Ectodermal cell (in vitro differentiated cells): ENCODE measurements around the gene LIPA.
"Not testable (repeated sequence)": the region's sequence is repeated elsewhere in the genome, so short reads cannot be mapped to it uniquely, and the experiment has no call there.

Source experiments
- H3K27ac ChIP-seq: 2 replicates; pipeline ENCODE4 v1.7.0; 2013; ENCODE audit warnings: mild to moderate bottlenecking, low read depth, low read length; ENCODE audit not compliant: insufficient read depth, poor library complexity, severe bottlenecking
- H3K27me3 ChIP-seq: 2 replicates; pipeline ENCODE4 v1.7.0; 2013; ENCODE audit warnings: mild to moderate bottlenecking, low read length; ENCODE audit not compliant: insufficient read depth, control insufficient read depth, poor library complexity, severe bottlenecking
- H3K36me3 ChIP-seq: one replicate; pipeline ENCODE4 v1.7.0; 2013; ENCODE audit warnings: low read length; ENCODE audit not compliant: control insufficient read depth, insufficient read depth
- H3K4me1 ChIP-seq: one replicate; pipeline ENCODE4 v1.7.0; 2013; ENCODE audit warnings: low read length; ENCODE audit not compliant: control insufficient read depth, insufficient read depth
- H3K4me3 ChIP-seq: 2 replicates; pipeline ENCODE4 v1.7.0; 2013; ENCODE audit warnings: low read depth, low read length, control low read depth; ENCODE audit not compliant: insufficient read depth
- H3K9me3 ChIP-seq: 2 replicates; pipeline ENCODE4 v1.7.0; 2013; ENCODE audit warnings: mild to moderate bottlenecking, low read length, moderate library complexity; ENCODE audit not compliant: control insufficient read depth
- WGBS, 2 experiments: methylation state at CpG; one replicate each; pipeline ENCODE4 v1.1.7; 2013; ENCODE audit warnings: missing lambda C conversion rate in 2 of 2; 5-methylcytosine and 5-hydroxymethylcytosine counted together

LIPA gene

DNA sequence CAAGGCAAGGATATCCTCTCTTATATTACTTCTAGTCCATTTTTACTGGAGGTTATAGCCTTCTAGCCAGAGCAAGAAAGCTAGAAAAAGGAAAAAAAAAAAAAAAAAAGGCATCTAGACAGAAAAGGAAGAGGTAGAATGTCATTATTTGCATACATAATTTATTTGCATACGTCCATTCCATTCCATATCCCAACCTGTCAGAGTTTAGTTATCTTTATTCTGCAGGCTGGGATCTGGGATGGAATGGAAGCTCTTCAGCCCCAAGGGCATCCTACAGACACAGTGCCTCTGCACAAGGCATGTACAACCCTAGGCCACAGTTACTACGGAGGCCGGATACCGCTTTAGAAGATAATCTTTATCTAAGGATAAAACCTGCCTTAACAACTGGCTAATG, 54.1 kb downstream of the LIPA start:
- Histone ChIP-seq H3K27ac (no peak overlapping the region), H3K9me3 (no peaks in the 10 kb centered on the region), H3K4me3 (no peak overlapping the region), H3K4me1 (no peaks in the 10 kb centered on the region), H3K36me3 (no peaks in the 10 kb centered on the region), H3K27me3 (no peaks in the 10 kb centered on the region)
- WGBS, 2 experiments, result 93 to 100% methylated on average over 2 to 4 of the region's 4 CpGs

DNA sequence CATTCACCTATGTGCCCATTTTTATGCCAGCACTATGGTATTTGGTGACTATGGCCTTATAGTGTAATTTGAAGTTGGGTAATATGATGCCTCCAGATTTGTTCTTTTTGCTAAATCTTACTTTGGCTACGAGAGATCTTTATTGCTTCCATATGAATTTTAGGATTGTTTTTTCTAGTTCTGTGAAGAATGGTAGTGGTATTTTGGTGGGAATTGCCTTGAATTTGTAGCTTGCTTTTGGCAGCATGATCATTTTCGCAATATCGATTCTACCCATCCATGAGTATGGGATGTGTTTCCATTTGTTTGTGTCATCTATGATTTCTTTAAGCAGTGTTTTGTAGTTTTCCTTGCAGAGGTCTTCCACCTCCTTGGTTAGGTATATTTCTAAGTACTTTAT, 60.3 kb downstream of the LIPA start:
- not testable (repeated sequence) for H3K4me1 ChIP-seq, H3K27ac ChIP-seq, H3K36me3 ChIP-seq, H3K27me3 ChIP-seq, H3K9me3 ChIP-seq, H3K4me3 ChIP-seq
- 97 to 98% methylated on average over 3 of the region's 3 CpGs for WGBS, 2 experiments

DNA sequence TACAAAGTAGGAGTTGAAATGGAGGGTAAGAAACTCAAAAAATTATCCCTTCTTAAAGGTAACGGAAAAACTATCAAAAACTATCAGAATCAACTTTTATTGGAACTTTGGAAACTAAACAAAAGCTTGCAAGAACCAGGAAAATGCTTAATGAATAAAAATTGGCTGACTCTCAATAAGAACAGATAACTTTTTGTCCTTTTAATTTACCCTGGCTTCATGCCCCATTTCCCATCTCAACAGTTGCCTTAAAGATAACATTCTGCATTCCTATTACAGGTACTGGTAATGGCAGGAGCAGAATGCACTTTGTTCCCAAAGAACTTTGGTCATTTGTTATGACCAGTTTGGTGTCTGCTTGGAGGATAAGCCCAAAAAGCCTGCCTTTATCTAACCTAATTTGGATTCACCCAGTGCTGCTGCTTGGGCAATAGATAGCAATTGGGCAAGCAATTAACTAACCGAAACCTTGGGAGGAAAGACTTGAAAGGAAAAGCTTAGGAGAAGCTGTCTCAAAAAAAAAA, 62.3 kb downstream of the LIPA start:
- H3K27me3 ChIP-seq, result no peaks in the 10 kb centered on the region
- H3K36me3 ChIP-seq, result no peaks in the 10 kb centered on the region
- H3K9me3 ChIP-seq, result no peaks in the 10 kb centered on the region
- H3K4me1 ChIP-seq, result no peaks in the 10 kb centered on the region
- WGBS, 2 experiments, result 90 to 93% methylated on average over 2 of the region's 2 CpGs
- no peak overlapping the region for H3K4me3 ChIP-seq
- no peak overlapping the region for H3K27ac ChIP-seq

DNA sequence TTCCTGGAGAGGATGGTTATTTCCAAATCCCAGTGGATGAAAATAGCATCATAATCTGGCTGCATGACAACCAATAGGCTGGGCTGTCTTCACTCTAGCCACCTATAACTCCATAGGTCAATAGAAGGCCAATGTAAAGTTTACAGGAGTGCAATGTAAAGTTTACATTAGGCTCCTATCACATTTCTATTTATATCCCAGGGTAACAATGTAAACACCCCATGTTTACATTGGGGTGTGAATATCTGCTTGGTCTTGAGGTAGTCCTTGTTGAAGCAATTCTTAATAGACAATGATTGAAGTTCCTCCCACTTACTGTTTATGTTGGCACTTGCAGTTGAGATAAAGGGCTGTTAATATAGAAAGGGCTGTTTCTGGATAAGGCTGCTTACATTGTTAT, 65.9 kb downstream of the LIPA start:
- Histone ChIP-seq H3K36me3 (no peaks in the 10 kb centered on the region), H3K9me3 (no peaks in the 10 kb centered on the region), H3K27ac (no peak overlapping the region), H3K4me3 (no peak overlapping the region), H3K4me1 (no peaks in the 10 kb centered on the region), H3K27me3 (no peaks in the 10 kb centered on the region)

- no peaks in the 10 kb centered on the region for H3K36me3 ChIP-seq
- no peak overlapping the region for H3K27ac ChIP-seq
- no peaks in the 10 kb centered on the region for H3K9me3 ChIP-seq
- H3K27me3 ChIP-seq, result no peaks in the 10 kb centered on the region
- no peak overlapping the region for H3K4me3 ChIP-seq
- no peaks in the 10 kb centered on the region for H3K4me1 ChIP-seq
- 90 to 92% methylated on average over 3 of the region's 3 CpGs for WGBS, 2 experiments
These were observed 66.9 kb downstream of the LIPA start for GRCh38 chr10:89184638-89185037.

GRCh38 chr10:89183571-89183970, 68.0 kb downstream of the LIPA start:
- no peaks in the 10 kb centered on the region for H3K4me1 ChIP-seq
- H3K36me3 ChIP-seq, result no peaks in the 10 kb centered on the region
- H3K4me3 ChIP-seq, result no peak overlapping the region
- H3K27ac ChIP-seq, result no peak overlapping the region
- no peaks in the 10 kb centered on the region for H3K27me3 ChIP-seq
- H3K9me3 ChIP-seq, result no peaks in the 10 kb centered on the region

- Histone ChIP-seq H3K4me1 (no peaks in the 10 kb centered on the region), H3K27me3 (no peaks in the 10 kb centered on the region), H3K9me3 (no peaks in the 10 kb centered on the region), H3K4me3 (no peak overlapping the region), H3K27ac (no peak overlapping the region), H3K36me3 (no peaks in the 10 kb centered on the region)
- WGBS, 2 experiments, result 95 to 98% methylated on average over 2 of the region's 2 CpGs
These were observed 68.7 kb downstream of the LIPA start for GRCh38 chr10:89182894-89183293.

DNA sequence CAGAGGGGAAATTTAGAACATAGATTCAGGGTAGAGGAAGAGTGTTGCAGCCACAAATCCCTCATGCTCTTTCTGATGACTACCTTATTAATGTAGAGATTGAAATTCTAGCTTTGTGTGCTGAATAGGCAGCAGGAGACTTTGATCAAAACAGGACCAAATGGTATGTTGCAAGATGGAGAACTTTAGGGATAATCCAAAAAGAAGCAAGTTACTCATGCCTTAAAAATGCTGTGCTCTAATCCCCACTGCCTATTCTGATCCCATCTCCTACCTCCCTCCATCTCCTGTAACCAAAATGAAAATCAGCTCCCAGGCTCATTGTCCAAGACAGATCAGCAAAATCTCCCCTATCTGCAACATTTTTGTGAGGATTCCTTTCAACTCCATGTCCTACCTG, 75.8 kb downstream of the LIPA start:
- no peaks in the 10 kb centered on the region for H3K9me3 ChIP-seq
- no peaks in the 10 kb centered on the region for H3K27me3 ChIP-seq
- H3K4me3 ChIP-seq, result no peak overlapping the region
- no peak overlapping the region for H3K27ac ChIP-seq
- H3K36me3 ChIP-seq, result no peaks in the 10 kb centered on the region
- peaks cover 12% of the 10 kb centered on the region for H3K4me1 ChIP-seq

- Histone ChIP-seq H3K27me3 (no peaks in the 10 kb centered on the region), H3K27ac (no peak overlapping the region), H3K4me3 (no peak overlapping the region), H3K36me3 (no peaks in the 10 kb centered on the region), H3K9me3 (no peaks in the 10 kb centered on the region), H3K4me1 (peaks cover 12% of the 10 kb centered on the region)
These were observed 78.5 kb downstream of the LIPA start for GRCh38 chr10:89173075-89173474.

DNA sequence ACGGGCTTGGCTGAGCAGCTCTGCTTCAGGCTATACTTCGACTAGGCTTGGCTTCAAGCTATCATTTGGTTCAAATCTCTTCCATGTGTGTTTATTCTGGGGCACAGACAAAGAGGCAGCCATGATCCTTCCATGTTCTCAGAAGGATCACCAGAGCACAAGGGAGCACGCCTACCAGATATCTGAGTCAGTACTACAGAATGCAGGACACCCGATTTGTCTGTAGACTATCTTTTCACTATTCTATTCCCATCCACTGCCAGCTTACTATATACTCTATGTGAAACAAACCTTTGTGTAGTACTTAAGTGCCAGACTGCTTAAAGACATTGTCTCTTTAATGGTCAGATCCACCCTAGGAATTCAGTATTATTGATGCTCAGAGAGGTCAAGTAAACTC, 79.6 kb downstream of the LIPA start:
- Histone ChIP-seq H3K36me3 (no peaks in the 10 kb centered on the region), H3K4me1 (peaks cover 12% of the 10 kb centered on the region), H3K9me3 (no peaks in the 10 kb centered on the region), H3K27ac (no peak overlapping the region), H3K27me3 (no peaks in the 10 kb centered on the region), H3K4me3 (no peak overlapping the region)
- 92% methylated on average over 4 of the region's 4 CpGs for WGBS, 2 experiments

DNA sequence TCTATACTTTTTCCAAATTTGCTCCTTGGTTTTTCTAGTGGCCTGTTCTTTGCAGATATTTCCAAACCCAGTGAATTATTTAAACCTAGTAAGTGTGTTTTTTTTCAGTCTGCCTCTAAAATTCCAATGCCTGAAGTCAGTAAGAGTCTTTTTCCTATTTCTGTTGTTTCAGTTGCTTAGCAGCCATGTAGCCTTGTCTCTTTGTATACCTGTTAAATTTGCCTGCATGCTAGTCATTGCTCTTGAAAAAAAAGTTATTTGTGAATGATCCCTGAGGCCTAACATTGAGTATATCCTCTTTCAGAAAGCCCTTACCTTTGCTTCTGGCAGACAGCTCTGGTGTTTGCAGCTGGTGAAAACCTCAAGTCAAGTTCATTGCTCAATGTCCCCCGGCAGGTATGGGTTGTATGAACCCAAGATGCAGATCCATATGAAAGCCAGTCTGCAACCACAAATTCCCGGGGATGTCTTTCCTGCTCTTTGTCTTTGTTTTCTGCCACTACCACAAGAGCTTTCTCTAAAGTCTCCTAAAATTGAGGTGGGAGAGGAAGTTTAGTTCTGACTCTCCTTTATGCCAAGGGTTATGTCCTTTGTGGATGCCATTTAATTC, 80.2 kb downstream of the LIPA start:
- Histone ChIP-seq H3K4me1 (peaks cover 12% of the 10 kb centered on the region), H3K27ac (no peak overlapping the region), H3K4me3 (no peak overlapping the region), H3K9me3 (no peaks in the 10 kb centered on the region), H3K36me3 (no peaks in the 10 kb centered on the region), H3K27me3 (no peaks in the 10 kb centered on the region)
- 85 to 88% methylated on average over 2 of the region's 2 CpGs for WGBS, 2 experiments
